BLaER1 treated with 17β-estradiol and CSF1 and Interleukin-3, amounts not matched to agents 10 nM and 100 nM (cell line): Measurements from ENCODE around the gene KLK13.

Experiments
- H3K27ac ChIP-seq, 11 experiments: shearing (Covaris generic); formaldehyde crosslinking; 2 replicates each; pipeline ENCODE4 v1.8.1; 2022
- H3K27me3 ChIP-seq, 11 experiments: shearing (Covaris generic); formaldehyde crosslinking; 2 replicates each; pipeline ENCODE4 v1.8.1; 2022
- H3K36me3 ChIP-seq, 11 experiments: shearing (Covaris generic); formaldehyde crosslinking; 2 replicates each; pipeline ENCODE4 v1.8.1; 2022
- H3K4me1 ChIP-seq, 10 experiments: shearing (Covaris generic); formaldehyde crosslinking; 2 replicates each; pipeline ENCODE4 v1.8.1; 2022
- H3K4me2 ChIP-seq, 11 experiments: shearing (Covaris generic); formaldehyde crosslinking; 2 replicates each; pipeline ENCODE4 v1.8.1; 2022
- H3K4me3 ChIP-seq, 10 experiments: shearing (Covaris generic); formaldehyde crosslinking; 2 replicates each; pipeline ENCODE4 v1.8.1; 2022
- H3K9ac ChIP-seq, 11 experiments: shearing (Covaris generic); formaldehyde crosslinking; 2 replicates each; pipeline ENCODE4 v1.8.1; 2022
- H3K9me3 ChIP-seq, 11 experiments: shearing (Covaris generic); formaldehyde crosslinking; replicated peaks in 1 of 11; 2 replicates each; pipeline ENCODE4 v1.8.1; 2022
- H4K20me1 ChIP-seq, 11 experiments: shearing (Covaris generic); formaldehyde crosslinking; 2 replicates each; pipeline ENCODE4 v1.8.1; 2022
- Cebpa-rat ChIP-seq, 11 experiments: shearing (Covaris generic); IDR thresholded peaks; 2 replicates each; pipeline ENCODE4 v1.8.1; 2022

Gene KLK13

GRCh38 chr19:51060973-51061372 is 3.9 kb downstream of the KLK13 start:
- Histone ChIP-seq H3K4me2 (no peak overlapping the region), H3K27ac (no peak overlapping the region)
- TF ChIP-seq Cebpa-rat (IDR thresholded peaks at IDR 0.05) = no peak

GRCh38 chr19:51060336-51060735 is 4.6 kb downstream of the KLK13 start:
- no peaks in the 10 kb centered on the region for H3K27me3 ChIP-seq
- no peak overlapping the region for H3K4me3 ChIP-seq
- H3K9me3 ChIP-seq = no peaks in the 10 kb centered on the region
- H3K9ac ChIP-seq = no peak overlapping the region
- no peak overlapping the region for H3K4me2 ChIP-seq
- no peak overlapping the region for H3K27ac ChIP-seq
- no peaks in the 10 kb centered on the region for H3K36me3 ChIP-seq
- no peak for TF ChIP-seq Cebpa-rat (IDR thresholded peaks at IDR 0.05)
- H3K4me1 ChIP-seq = 0 out of 20 replicates have a peak, but pooled peaks cover 0 to 3% (median 0%) of the 10 kb centered on the region in 10 experiments
- H4K20me1 ChIP-seq = no peaks in the 10 kb centered on the region

More at GRCh38 chr19:51060973-51061372, 3.9 kb downstream of the KLK13 start:
- no peaks in the 10 kb centered on the region for H3K27me3 ChIP-seq
- no peaks in the 10 kb centered on the region for H4K20me1 ChIP-seq
- H3K9me3 ChIP-seq = no peaks in the 10 kb centered on the region
- H3K36me3 ChIP-seq = no peaks in the 10 kb centered on the region
- no peak overlapping the region for H3K9ac ChIP-seq
- 0 out of 20 replicates have a peak, but pooled peaks cover 0 to 3% (median 0%) of the 10 kb centered on the region in 10 experiments for H3K4me1 ChIP-seq
- H3K4me3 ChIP-seq = no peak overlapping the region

GRCh38 chr19:51059715-51060114 is 5.2 kb downstream of the KLK13 start:
- Histone ChIP-seq H3K36me3 (no peaks in the 10 kb centered on the region), H3K9me3 (no peaks in the 10 kb centered on the region), H4K20me1 (no peaks in the 10 kb centered on the region), H3K27me3 (no peaks in the 10 kb centered on the region), H3K9ac (no peak overlapping the region), H3K4me1 (no peaks in the 10 kb centered on the region), H3K4me2 (no peak overlapping the region), H3K4me3 (no peak overlapping the region), H3K27ac (no peak overlapping the region)
- no peak for TF ChIP-seq Cebpa-rat (IDR thresholded peaks at IDR 0.05)

DNA sequence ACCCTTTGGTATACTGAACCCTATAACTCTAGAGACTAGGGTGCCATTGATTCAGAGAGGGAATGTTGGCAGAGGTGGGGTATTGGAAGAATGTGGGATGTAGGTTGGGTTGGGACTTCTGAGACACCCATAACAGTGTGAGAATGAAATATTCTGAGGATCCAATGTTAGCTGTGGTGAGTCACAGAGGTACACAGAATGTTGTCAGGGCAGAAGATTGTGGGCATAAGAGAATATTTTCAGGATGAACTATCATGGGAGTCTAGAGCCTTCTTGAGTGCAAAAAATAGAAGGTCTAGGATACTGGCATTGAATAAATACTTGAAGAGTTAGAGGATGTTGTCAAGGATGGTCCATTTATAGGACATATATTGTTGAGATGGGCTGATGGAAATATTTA is 9.0 kb downstream of the KLK13 start:
- no peaks in the 10 kb centered on the region for H4K20me1 ChIP-seq
- TF ChIP-seq Cebpa-rat (IDR thresholded peaks at IDR 0.05) = no peak
- no peaks in the 10 kb centered on the region for H3K27me3 ChIP-seq
- H3K9ac ChIP-seq = no peak overlapping the region
- no peaks in the 10 kb centered on the region for H3K36me3 ChIP-seq
- H3K4me1 ChIP-seq = no peaks in the 10 kb centered on the region
- H3K27ac ChIP-seq = no peak overlapping the region
- H3K4me2 ChIP-seq = no peak overlapping the region
- H3K4me3 ChIP-seq = no peak overlapping the region
- H3K9me3 ChIP-seq = no peaks in the 10 kb centered on the region

GRCh38 chr19:51047031-51047335 is 17.9 kb downstream of the KLK13 start:
- Histone ChIP-seq H3K27me3 (no peaks in the 10 kb centered on the region), H3K4me2 (no peak overlapping the region), H3K27ac (no peak overlapping the region)

DNA sequence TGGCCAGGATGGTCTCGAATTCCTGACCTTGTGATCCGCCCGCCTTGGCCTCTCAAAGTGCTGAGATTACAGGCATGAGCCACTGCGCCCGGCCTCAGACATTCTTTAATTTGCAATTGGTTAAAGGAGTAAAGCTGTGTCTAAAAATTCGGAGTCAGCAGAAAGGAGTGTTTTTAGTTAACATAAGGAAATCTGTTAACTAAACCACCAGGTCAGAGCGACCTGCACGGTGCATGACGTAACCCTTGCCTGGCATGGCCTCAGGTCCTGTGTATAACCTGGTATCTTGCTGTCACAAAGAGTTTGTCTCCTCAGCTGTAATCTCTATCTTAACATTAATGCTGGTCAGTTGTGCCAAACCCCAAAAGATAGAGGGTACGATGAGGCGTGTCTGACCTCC is 20.6 kb downstream of the KLK13 start:
- no peaks in the 10 kb centered on the region for H3K27me3 ChIP-seq
- no peak overlapping the region for H3K4me2 ChIP-seq
- H3K4me1 ChIP-seq = no peaks in the 10 kb centered on the region
- no peak overlapping the region for H3K27ac ChIP-seq
- no peaks in the 10 kb centered on the region for H4K20me1 ChIP-seq
- no peak overlapping the region for H3K9ac ChIP-seq
- no peaks in the 10 kb centered on the region for H3K36me3 ChIP-seq
- H3K9me3 ChIP-seq = peaks cover 0 to 4% (median 1%) of the 10 kb centered on the region in 11 experiments; a peak in 9 of 22 replicates
- no peak for TF ChIP-seq Cebpa-rat (IDR thresholded peaks at IDR 0.05)
- H3K4me3 ChIP-seq = no peak overlapping the region

More at GRCh38 chr19:51047031-51047335, 17.9 kb downstream of the KLK13 start:
- Histone ChIP-seq H3K9me3 (peaks cover 0 to 13% (median 8%) of the 10 kb centered on the region in 11 experiments; a peak in 14 of 22 replicates), H3K9ac (no peak overlapping the region), H3K36me3 (no peaks in the 10 kb centered on the region), H3K4me1 (no peaks in the 10 kb centered on the region), H3K4me3 (no peak overlapping the region), H4K20me1 (no peaks in the 10 kb centered on the region)
- TF ChIP-seq Cebpa-rat (IDR thresholded peaks at IDR 0.05) = no peak

DNA sequence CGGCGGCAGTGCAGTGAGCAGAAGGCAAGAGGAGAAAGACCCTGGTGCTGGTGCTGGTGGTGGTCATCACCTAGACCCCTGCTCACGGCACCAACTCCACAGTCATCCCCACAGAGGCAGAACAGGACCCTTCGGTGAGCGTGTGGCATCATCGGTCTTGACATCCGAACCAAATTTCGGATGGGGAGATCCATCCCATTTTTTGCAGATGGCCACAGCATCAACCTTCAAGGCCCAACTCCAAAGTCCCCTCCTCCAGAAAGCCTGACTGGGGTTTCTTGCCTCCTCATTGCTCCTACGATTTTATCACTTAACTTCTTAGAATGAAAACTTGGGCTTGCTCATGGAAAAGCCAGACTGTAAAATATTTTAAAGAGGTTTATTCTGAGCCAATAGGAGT is 21.4 kb downstream of the KLK13 start:
- H3K9ac ChIP-seq = no peak overlapping the region
- no peak overlapping the region for H3K4me2 ChIP-seq
- no peak for TF ChIP-seq Cebpa-rat (IDR thresholded peaks at IDR 0.05)
- H3K27ac ChIP-seq = no peak overlapping the region
- H3K4me3 ChIP-seq = no peak overlapping the region
- no peaks in the 10 kb centered on the region for H4K20me1 ChIP-seq
- H3K4me1 ChIP-seq = no peaks in the 10 kb centered on the region
- H3K9me3 ChIP-seq = no peaks in the 10 kb centered on the region
- H3K27me3 ChIP-seq = no peaks in the 10 kb centered on the region
- H3K36me3 ChIP-seq = no peaks in the 10 kb centered on the region

DNA sequence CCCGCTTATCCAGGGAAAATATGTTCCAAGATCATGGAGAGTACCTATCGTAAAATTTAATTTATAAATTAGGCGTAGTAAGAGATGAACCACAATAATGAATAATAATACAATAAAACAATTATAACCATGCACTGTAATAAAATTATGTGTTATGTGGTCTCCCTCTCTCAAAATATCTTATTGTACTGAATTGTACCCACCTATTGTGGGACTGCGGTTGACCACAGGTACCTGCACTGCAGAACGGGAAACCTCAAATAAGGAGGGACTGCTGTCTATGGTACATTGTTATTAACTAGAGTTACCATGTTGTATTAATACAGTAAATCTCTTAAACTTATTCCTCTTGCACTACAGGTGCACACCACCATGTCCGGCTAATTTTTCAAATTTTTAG is 24.7 kb downstream of the KLK13 start:
- TF ChIP-seq Cebpa-rat (IDR thresholded peaks at IDR 0.05) = no peak
- Histone ChIP-seq H3K9me3 (no peaks in the 10 kb centered on the region), H3K9ac (no peak overlapping the region), H3K4me2 (no peak overlapping the region), H3K36me3 (no peaks in the 10 kb centered on the region), H3K27ac (no peak overlapping the region), H3K4me1 (no peaks in the 10 kb centered on the region), H3K4me3 (no peak overlapping the region), H3K27me3 (no peaks in the 10 kb centered on the region), H4K20me1 (no peaks in the 10 kb centered on the region)

DNA sequence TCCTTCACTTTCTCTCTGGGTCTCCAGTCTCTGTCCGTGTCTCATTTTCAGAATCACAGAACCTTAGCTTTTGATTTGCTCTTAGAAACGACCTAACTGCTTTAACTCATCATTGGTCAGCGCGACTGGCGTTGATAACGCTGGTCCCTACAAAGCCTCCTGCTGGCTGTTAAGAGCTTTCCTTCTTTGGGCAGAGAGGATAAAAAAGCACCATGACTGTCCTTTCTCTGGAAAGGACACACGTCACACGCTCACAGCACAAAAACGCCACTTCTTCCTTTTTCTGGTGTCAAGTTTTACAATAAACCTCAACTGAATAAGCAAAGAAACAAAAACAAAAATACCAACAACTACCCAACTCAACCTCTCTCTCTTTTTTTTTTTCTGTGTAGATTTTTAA is 28.4 kb downstream of the KLK13 start:
- Histone ChIP-seq H3K9me3 (no peaks in the 10 kb centered on the region), H3K4me2 (no peak overlapping the region), H3K4me1 (no peaks in the 10 kb centered on the region), H4K20me1 (no peaks in the 10 kb centered on the region), H3K36me3 (no peaks in the 10 kb centered on the region), H3K27me3 (no peaks in the 10 kb centered on the region), H3K9ac (no peak overlapping the region), H3K4me3 (no peak overlapping the region), H3K27ac (no peak overlapping the region)
- TF ChIP-seq Cebpa-rat (IDR thresholded peaks at IDR 0.05) = no peak

GRCh38 chr19:51034704-51035103 is 30.2 kb downstream of the KLK13 start, which contains the start of gene KLK12:
KLK12 (minus strand) TSS chr19:51035002; CDS start chr19:51034621, 381 bp downstream.
- Histone ChIP-seq H3K4me3 (no peak within 1 kb of the TSS), H3K27ac (no peak within 1 kb of the TSS), H3K4me2 (no peak within 1 kb of the TSS), H4K20me1 (no peaks in the 10 kb centered on the region), H3K27me3 (no peaks in the 10 kb centered on the region), H3K4me1 (no peaks in the 10 kb centered on the region), H3K36me3 (no peaks in the 10 kb centered on the region), H3K9me3 (no peaks in the 10 kb centered on the region), H3K9ac (no peak within 1 kb of the TSS)
- no peak for TF ChIP-seq Cebpa-rat (IDR thresholded peaks at IDR 0.05)

GRCh38 chr19:51031880-51032225 is 33.0 kb downstream of the KLK13 start:
- Histone ChIP-seq H4K20me1 (no peaks in the 10 kb centered on the region), H3K9ac (no peak overlapping the region), H3K4me1 (no peaks in the 10 kb centered on the region), H3K4me3 (no peak overlapping the region), H3K4me2 (no peak overlapping the region), H3K36me3 (no peaks in the 10 kb centered on the region), H3K27ac (no peak overlapping the region), H3K9me3 (no peaks in the 10 kb centered on the region), H3K27me3 (no peaks in the 10 kb centered on the region)
- TF ChIP-seq Cebpa-rat (IDR thresholded peaks at IDR 0.05) = no peak
